PC-9 (cell line): Measurements from ENCODE around the gene DFFB. TPM values are rescaled to one million over a fixed set of nuclear protein-coding genes. Genes with fewer than 3 reads are reported as not detected.

Experiments used
- BruUV-seq: library from RNA; stranded (reverse); fragments of 400-500 nt; replicated peaks from 2 replicates; lab custom pipeline; 2021; lab: Mats Ljungman, UMichigan
- CTCF ChIA-PET: fragments of 300-600 bp; sonication (Branson Sonifier 250); formaldehyde crosslinking; loops from one replicate; lab custom pipeline; 2022; ENCODE audit warnings: antibody characterized with exemption; lab: Charles Lee
- POLR2A ChIA-PET: fragments of 300-600 bp; sonication (Branson Sonifier 250); formaldehyde crosslinking; loops from one replicate; lab custom pipeline; 2022; ENCODE audit warnings: antibody characterized with exemption; ENCODE audit not compliant: unreplicated experiment; lab: Charles Lee
- DNase-seq, 2 experiments: peaks; one replicate each; pipeline versions ENCODE4 v3.0.0 to v3.0.0-alpha.2; 2015 to 2022; ENCODE audit warnings: mixed read lengths in 1 of 2
- H2AFZ ChIP-seq: fragments of 200-600 bp; sonication (generic); 2 replicates; pipeline ENCODE4 v1.8.1; 2017; ENCODE audit warnings: antibody characterized with exemption
- H3F3A ChIP-seq: fragments of 200-600 bp; sonication (generic); 2 replicates; pipeline ENCODE4 v1.8.1; 2017; ENCODE audit warnings: antibody characterized with exemption, mild to moderate bottlenecking, low read depth; ENCODE audit not compliant: insufficient read depth
- H3K27ac ChIP-seq: fragments of 200-600 bp; sonication (generic); 2 replicates; pipeline ENCODE4 v1.6.1; 2016; ENCODE audit warnings: mixed run types
- H3K27me3 ChIP-seq: fragments of 200-600 bp; sonication (generic); 2 replicates; pipeline ENCODE4 v1.6.1; 2016; ENCODE audit warnings: low read depth, mixed run types; ENCODE audit not compliant: insufficient read depth
- H3K36me3 ChIP-seq: fragments of 200-600 bp; sonication (generic); 2 replicates; pipeline ENCODE4 v1.6.1; 2016; ENCODE audit warnings: low read depth, mixed run types
- H3K4me1 ChIP-seq: fragments of 200-600 bp; sonication (generic); replicated peaks from 2 replicates; pipeline ENCODE4 v1.6.1; 2016; ENCODE audit warnings: mixed run types; ENCODE audit not compliant: insufficient read depth
- H3K4me2 ChIP-seq: fragments of 200-600 bp; sonication (generic); 2 replicates; pipeline ENCODE4 v1.6.1; 2017; ENCODE audit warnings: mixed run types
- H3K4me3 ChIP-seq: fragments of 200-600 bp; sonication (generic); 2 replicates; pipeline ENCODE4 v1.6.1; 2016; ENCODE audit warnings: mixed run types
- H3K79me2 ChIP-seq: fragments of 200-600 bp; sonication (generic); 2 replicates; pipeline ENCODE4 v1.6.1; 2017; ENCODE audit warnings: low read depth, mixed run types
- H3K9me2 ChIP-seq: fragments of 200-600 bp; sonication (generic); 2 replicates; pipeline ENCODE4 v1.8.1; 2017; ENCODE audit warnings: mild to moderate bottlenecking; ENCODE audit not compliant: insufficient read depth
- H3K9me3 ChIP-seq: fragments of 200-600 bp; sonication (generic); 2 replicates; pipeline ENCODE4 v1.8.1; 2016; ENCODE audit warnings: low read depth; ENCODE audit not compliant: insufficient read depth
- H4K20me1 ChIP-seq: fragments of 200-600 bp; sonication (generic); 2 replicates; pipeline ENCODE4 v1.8.1; 2017; ENCODE audit not compliant: insufficient read depth
- EZH2 ChIP-seq: fragments of 200-600 bp; sonication (generic); IDR thresholded peaks from 2 replicates; pipeline ENCODE4 v1.8.0; 2017; ENCODE audit warnings: antibody characterized with exemption, low read depth
- intact Hi-C: fragments of 100-400 bp; cut with micrococcal nuclease; formaldehyde crosslinking; loops from one replicate; pipeline ENCODE4 v1.10.0; 2022; ENCODE audit not compliant: unreplicated experiment
- total RNA-seq: library from RNA; stranded (reverse); gene quantifications from 2 replicates; pipeline ENCODE4 v1.2.3, GENCODE V29; 2021
- TF ChIP-seq, protein P1 (sequence below): fragments of 200-600 bp; sonication (generic); conservative IDR thresholded peaks from 2 replicates; pipeline ENCODE4 v1.6.1; 2017; ENCODE audit warnings: mixed run types, antibody characterized with exemption, mild to moderate bottlenecking, moderate library complexity

The DFFB gene
- total RNA-seq, 1 experiment from 2014 or later, result 4.7 TPM

DNA sequence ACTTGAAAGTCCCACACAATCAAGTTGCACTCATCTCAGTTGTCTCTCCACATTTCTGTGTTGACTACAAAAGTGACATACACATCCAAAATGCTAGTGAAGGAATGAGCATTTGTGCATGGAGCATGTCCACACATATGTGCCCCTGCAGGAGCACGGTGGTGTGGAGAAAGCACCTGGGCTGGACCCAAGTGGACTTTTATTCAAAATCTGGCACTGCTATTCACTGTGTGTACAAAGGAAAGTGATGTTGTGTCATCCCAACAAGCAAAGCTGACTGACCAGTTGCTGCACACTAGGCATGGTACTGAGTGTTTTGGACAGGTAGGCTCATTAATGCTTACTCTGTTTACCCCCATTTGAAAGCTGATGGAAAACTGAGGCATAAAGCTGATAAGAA is 19.6 kb upstream of the DFFB start:
- Histone ChIP-seq H3F3A (no peaks in the 10 kb centered on the region), H3K4me3 (no peak overlapping the region), H3K27me3 (no peaks in the 10 kb centered on the region), H3K4me2 (no peak overlapping the region), H3K36me3 (peaks cover 11% of the 10 kb centered on the region; the same call in 1 of the 2 replicates), H3K9me3 (no peaks in the 10 kb centered on the region), H2AFZ (no peak overlapping the region), H3K4me1 (no peaks in the 10 kb centered on the region), H4K20me1 (no peaks in the 10 kb centered on the region), H3K27ac (no peak overlapping the region), H3K79me2 (no peaks in the 10 kb centered on the region), H3K9me2 (no peaks in the 10 kb centered on the region)
- no TSS peak for BruUV-seq
- intact Hi-C loops, result no loop called here
- ChIA-PET CTCF (no interaction called here), POLR2A (no interaction called here)
- no peak for DNase-seq
- TF ChIP-seq, protein P1, sequence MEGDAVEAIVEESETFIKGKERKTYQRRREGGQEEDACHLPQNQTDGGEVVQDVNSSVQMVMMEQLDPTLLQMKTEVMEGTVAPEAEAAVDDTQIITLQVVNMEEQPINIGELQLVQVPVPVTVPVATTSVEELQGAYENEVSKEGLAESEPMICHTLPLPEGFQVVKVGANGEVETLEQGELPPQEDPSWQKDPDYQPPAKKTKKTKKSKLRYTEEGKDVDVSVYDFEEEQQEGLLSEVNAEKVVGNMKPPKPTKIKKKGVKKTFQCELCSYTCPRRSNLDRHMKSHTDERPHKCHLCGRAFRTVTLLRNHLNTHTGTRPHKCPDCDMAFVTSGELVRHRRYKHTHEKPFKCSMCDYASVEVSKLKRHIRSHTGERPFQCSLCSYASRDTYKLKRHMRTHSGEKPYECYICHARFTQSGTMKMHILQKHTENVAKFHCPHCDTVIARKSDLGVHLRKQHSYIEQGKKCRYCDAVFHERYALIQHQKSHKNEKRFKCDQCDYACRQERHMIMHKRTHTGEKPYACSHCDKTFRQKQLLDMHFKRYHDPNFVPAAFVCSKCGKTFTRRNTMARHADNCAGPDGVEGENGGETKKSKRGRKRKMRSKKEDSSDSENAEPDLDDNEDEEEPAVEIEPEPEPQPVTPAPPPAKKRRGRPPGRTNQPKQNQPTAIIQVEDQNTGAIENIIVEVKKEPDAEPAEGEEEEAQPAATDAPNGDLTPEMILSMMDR, result no peak
- TF ChIP-seq EZH2, result no peak

DNA sequence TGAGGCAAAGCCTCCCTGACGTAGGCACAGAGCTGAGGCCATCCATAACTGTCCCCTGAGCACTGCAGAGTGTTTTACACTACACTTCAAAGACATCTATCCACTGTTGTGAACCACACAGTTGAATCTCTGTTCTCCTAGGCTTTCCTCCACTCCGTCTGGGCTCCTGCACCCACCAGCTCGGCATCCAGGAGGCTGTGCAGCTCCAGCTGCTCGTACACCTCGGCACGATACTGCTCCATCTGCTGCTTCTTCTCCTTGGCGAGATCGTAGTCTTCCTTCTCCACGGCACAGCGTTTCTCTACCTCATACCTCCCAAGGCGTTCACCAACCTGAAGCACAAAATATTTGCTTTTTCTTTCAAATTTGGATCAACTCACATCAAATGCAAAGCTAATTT is 18.5 kb upstream of the DFFB start:
- H3K4me3 ChIP-seq, result no peak overlapping the region
- no peaks in the 10 kb centered on the region for H3K4me1 ChIP-seq
- H3K9me2 ChIP-seq, result no peaks in the 10 kb centered on the region
- peaks cover 11% of the 10 kb centered on the region; the same call in 1 of the 2 replicates for H3K36me3 ChIP-seq
- POLR2A ChIA-PET, result no interaction called here
- H3F3A ChIP-seq, result no peaks in the 10 kb centered on the region
- BruUV-seq, result no TSS peak
- no peaks in the 10 kb centered on the region for H3K9me3 ChIP-seq
- no peak overlapping the region for H2AFZ ChIP-seq
- no peaks in the 10 kb centered on the region for H4K20me1 ChIP-seq
- H3K4me2 ChIP-seq, result no peak overlapping the region
- intact Hi-C loops, result no loop called here
- no peaks in the 10 kb centered on the region for H3K27me3 ChIP-seq
- TF ChIP-seq EZH2, result no peak
- TF ChIP-seq, protein P1, result no peak
- no peaks in the 10 kb centered on the region for H3K79me2 ChIP-seq
- CTCF ChIA-PET, result no interaction called here
- no peak for DNase-seq
- H3K27ac ChIP-seq, result no peak overlapping the region

DNA sequence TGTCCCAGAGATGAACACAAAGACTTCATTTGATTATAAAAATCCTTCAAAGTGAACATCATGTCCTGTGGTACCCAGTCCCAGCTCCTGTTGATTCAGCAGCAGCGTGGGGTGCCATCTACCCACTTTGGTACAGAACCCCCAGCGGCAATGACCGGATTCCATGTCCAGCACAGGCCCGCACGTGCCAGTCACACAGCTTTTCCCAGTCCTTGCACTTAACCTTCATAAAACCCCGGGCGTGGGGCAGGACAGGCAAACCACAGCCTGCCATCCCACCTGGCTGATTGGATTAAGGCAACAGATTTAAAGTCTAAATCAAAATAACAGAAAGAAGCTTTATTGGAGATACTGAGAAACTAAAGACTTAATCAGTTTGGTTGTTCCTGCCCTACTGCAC is 15.8 kb upstream of the DFFB start:
- POLR2A ChIA-PET, result no interaction called here
- H3K27ac ChIP-seq, result no peak overlapping the region
- H3K4me2 ChIP-seq, result no peak overlapping the region
- no peaks in the 10 kb centered on the region for H4K20me1 ChIP-seq
- H3K27me3 ChIP-seq, result no peaks in the 10 kb centered on the region
- H3F3A ChIP-seq, result no peaks in the 10 kb centered on the region
- DNase-seq, result no peak
- no peak overlapping the region for H3K4me3 ChIP-seq
- H3K4me1 ChIP-seq, result no peaks in the 10 kb centered on the region
- intact Hi-C loops, result no loop called here
- H3K9me2 ChIP-seq, result no peaks in the 10 kb centered on the region
- no peaks in the 10 kb centered on the region for H3K79me2 ChIP-seq
- H3K9me3 ChIP-seq, result no peaks in the 10 kb centered on the region
- BruUV-seq, result no TSS peak
- TF ChIP-seq EZH2, result no peak
- TF ChIP-seq, protein P1, result no peak
- no peak overlapping the region for H2AFZ ChIP-seq
- CTCF ChIA-PET, result no interaction called here
- H3K36me3 ChIP-seq, result peaks cover 11% of the 10 kb centered on the region; the same call in 1 of the 2 replicates
